PFSK-1 (cell line): ENCODE data around the gene SH2D7.

Experiments
- FOXP2 ChIP-seq: optimal IDR thresholded peaks from 2 replicates; pipeline ENCODE3; 2011; ENCODE audit warnings: borderline replicate concordance, control low read depth, inconsistent platforms; ENCODE audit not compliant: insufficient read depth; ENCODE audit errors: extremely low read length, extremely low read depth
- POLR2AphosphoS5 ChIP-seq: IDR thresholded peaks from 2 replicates; pipeline ENCODE4 v1.6.1; 2012; ENCODE audit warnings: low read depth, mild to moderate bottlenecking, control low read depth, low read length, moderate library complexity
- SIN3A ChIP-seq: IDR thresholded peaks from 2 replicates; pipeline ENCODE4 v1.6.1; 2012; ENCODE audit warnings: mild to moderate bottlenecking, low read length, moderate library complexity, borderline replicate concordance; ENCODE audit not compliant: insufficient read depth
- TAF1 ChIP-seq: IDR thresholded peaks from 2 replicates; pipeline ENCODE4 v1.6.1; 2012; ENCODE audit warnings: low read length, control low read depth, borderline replicate concordance; ENCODE audit not compliant: insufficient read depth
- TF ChIP-seq, protein P1 (sequence below), 2 experiments: IDR thresholded peaks; 2 replicates each; pipeline versions ENCODE4 v1.6.1 to v1.8.0; 2011 to 2012; ENCODE audit warnings: low read depth in 2 of 2, low read length in 2 of 2, control low read depth in 1 of 2, inconsistent platforms in 1 of 2, mild to moderate bottlenecking in 1 of 2, moderate library complexity in 1 of 2; ENCODE audit not compliant: insufficient read depth in 1 of 2

Gene SH2D7

DNA sequence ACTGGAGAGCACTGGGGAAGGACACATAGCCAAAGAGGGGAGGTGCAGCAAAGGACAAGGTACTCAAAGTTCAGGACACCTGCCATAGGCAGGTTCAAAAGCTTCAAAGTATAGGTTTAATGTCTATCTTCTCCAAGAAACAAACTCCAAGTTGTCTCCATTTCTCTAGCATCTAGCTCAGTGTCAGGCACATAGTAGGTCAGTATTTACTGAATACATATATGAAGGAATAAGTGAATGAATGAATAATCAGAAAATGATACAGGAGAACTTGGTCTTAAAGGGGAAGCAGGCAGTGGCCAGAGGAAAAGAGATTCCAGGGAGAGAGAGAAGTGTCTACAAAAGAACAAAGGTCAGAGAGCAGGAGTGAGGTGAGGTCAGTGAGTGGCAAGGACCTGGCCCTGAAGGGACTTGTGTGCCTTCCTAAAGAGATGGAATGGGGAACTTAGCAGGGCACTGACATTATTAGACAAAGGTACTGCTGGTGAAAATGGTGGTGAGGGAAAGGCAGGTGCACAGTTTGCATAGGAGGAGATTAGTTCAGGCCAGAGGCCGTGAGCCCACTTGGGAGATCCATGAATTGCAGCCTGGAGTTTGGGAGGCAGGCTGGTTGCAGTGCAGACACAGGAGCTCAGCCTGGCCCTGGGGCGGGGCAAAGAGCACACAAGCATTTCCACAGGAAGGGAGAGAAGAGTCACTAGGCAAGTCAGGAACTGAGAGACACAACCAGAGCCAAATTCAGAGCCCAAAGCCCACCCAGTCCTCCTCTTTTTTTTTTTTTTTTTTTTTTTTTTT is 36.2 kb upstream of the SH2D7 start:
- no peak for TF ChIP-seq TAF1
- no peak for TF ChIP-seq POLR2AphosphoS5
- no peak for TF ChIP-seq FOXP2
- TF ChIP-seq, protein P1, sequence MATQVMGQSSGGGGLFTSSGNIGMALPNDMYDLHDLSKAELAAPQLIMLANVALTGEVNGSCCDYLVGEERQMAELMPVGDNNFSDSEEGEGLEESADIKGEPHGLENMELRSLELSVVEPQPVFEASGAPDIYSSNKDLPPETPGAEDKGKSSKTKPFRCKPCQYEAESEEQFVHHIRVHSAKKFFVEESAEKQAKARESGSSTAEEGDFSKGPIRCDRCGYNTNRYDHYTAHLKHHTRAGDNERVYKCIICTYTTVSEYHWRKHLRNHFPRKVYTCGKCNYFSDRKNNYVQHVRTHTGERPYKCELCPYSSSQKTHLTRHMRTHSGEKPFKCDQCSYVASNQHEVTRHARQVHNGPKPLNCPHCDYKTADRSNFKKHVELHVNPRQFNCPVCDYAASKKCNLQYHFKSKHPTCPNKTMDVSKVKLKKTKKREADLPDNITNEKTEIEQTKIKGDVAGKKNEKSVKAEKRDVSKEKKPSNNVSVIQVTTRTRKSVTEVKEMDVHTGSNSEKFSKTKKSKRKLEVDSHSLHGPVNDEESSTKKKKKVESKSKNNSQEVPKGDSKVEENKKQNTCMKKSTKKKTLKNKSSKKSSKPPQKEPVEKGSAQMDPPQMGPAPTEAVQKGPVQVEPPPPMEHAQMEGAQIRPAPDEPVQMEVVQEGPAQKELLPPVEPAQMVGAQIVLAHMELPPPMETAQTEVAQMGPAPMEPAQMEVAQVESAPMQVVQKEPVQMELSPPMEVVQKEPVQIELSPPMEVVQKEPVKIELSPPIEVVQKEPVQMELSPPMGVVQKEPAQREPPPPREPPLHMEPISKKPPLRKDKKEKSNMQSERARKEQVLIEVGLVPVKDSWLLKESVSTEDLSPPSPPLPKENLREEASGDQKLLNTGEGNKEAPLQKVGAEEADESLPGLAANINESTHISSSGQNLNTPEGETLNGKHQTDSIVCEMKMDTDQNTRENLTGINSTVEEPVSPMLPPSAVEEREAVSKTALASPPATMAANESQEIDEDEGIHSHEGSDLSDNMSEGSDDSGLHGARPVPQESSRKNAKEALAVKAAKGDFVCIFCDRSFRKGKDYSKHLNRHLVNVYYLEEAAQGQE (IDR thresholded peaks at IDR 0.05; ENCODE audit: insufficient read depth in 1 of 2, low read depth in 2 of 2, low read length in 2 of 2): no peak
- TF ChIP-seq SIN3A: no peak

DNA sequence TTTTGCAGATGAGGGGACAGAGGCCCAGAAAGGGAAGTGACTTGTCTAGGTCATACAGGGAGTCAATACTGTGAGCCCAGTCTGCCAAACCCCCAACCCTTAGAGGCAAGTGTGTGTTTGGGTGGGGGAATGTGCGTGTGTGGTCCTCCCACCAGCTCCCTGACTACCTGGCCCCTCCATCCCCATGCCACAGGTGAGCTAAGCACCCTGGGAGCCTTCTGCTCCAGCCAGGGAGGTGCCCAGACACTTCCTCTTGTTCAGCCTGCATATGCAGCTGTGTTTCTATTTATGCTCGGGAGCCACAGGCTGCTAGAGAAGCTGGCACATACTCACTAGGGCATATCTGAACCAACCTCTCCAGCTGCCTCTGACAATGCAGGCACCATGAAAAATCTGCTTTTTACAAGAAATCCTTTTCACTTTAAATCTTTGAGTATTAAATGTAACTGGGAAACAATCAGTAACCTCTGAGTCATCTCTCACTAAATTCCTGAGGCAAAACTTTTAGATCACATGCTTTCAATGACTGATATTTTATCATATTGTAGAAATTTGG is 35.6 kb upstream of the SH2D7 start:
- no peak for TF ChIP-seq SIN3A
- TF ChIP-seq POLR2AphosphoS5: no peak
- no peak for TF ChIP-seq FOXP2
- no peak for TF ChIP-seq TAF1
- TF ChIP-seq, protein P1 (IDR thresholded peaks at IDR 0.05; ENCODE audit: insufficient read depth in 1 of 2, low read depth in 2 of 2, low read length in 2 of 2): no peak

DNA sequence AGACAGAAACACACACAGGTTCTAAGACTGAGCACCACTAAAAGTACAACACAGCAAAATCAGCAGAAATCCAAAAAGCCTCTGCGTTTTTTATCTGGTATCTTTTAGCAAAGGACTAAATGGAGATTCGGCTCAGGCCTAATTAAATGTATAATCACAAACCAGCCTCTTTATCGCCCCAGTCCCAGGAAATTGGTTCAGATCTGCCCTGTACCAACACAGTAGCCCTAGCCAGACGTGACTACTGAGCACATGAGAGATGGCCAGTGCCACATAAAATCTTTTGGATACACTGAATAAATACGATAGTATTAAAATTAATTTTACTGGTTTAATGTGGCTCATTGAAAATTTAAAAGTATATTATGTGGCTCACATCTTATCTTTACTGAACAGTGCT is 34.6 kb upstream of the SH2D7 start:
- no peak for TF ChIP-seq TAF1
- no peak for TF ChIP-seq FOXP2
- no peak for TF ChIP-seq POLR2AphosphoS5
- TF ChIP-seq, protein P1 (IDR thresholded peaks at IDR 0.05; ENCODE audit: insufficient read depth in 1 of 2, low read depth in 2 of 2, low read length in 2 of 2): no peak
- no peak for TF ChIP-seq SIN3A

DNA sequence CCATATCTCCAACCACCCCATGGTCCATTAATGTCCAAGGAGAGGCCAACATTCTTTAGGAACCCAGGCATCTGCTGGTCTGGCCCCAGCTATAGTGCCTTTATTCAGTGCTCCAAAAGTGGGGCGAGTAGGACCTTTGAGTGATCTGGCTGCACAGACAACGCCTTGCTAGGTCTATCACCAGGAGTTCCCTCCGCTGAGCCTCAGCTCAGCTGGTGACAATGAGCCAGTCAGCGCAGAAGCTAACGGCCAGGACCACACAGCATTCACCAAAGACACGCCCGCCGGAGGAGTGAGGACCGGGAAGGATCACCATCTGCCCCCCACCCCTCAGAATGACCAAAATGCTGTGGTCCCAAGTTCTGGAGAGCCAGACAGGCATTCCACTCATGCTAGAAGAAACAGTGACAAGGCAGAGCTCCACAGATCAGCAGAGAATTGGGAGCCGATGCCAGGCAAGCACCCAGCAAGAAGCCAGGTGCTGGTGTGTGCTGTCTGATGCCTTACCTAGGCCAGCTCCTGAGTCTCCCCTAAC is 33.9 kb upstream of the SH2D7 start:
- no peak for TF ChIP-seq POLR2AphosphoS5
- no peak for TF ChIP-seq SIN3A
- TF ChIP-seq FOXP2: no peak
- TF ChIP-seq, protein P1 (IDR thresholded peaks at IDR 0.05; ENCODE audit: insufficient read depth in 1 of 2, low read depth in 2 of 2, low read length in 2 of 2): no peak
- TF ChIP-seq TAF1: no peak
